GM21360 (cell line): ENCODE measurements around the gene CUEDC2.

ENCODE experiments used
- ATAC-seq: cut with Tn5 transposase; IDR thresholded peaks from one replicate; pipeline ENCODE4 v1.9.1; 2021; ENCODE audit warnings: mild to moderate bottlenecking, moderate library complexity; ENCODE audit not compliant: unreplicated experiment

Gene CUEDC2

DNA sequence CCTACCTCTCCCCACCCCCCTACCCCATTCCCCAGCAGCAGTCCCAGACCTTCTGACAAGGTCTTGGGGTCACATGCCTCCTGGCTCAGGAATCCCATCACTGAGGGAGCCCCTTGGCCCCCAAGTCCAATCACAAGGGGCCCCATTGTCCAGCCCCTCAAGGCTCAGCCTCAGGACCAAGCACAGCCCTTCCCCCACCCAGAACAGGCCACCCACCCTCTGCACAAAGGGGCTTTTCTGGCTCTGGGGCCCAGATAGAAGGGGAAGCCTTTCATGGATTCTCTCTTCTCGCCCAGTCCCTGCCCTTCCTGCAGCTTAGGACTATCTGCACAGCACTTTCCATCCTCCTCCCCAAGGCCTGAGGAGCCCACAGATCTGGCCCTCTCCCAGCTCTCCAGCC is 6.9 kb downstream of the CUEDC2 start:
- ATAC-seq: no peak

DNA sequence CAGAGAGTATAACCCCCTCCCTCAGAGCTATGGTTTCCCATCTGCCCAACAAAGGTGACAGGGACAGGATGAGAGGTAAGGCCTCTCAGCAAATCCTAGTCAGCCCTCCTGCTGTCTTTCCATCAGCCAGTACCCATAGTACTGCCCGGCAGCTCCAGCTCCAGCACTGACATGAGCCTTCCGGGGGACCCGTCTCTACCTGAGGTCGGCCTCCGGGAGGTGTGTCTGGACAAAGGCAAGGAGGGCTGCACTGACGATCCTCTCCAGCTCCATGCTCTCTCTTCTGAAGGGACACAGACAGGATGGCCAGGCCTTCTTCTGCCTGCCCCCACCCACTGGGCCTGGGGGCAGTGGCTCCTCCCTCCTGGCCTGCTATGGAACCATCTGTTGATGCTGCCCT is 7.5 kb downstream of the CUEDC2 start:
- no peak for ATAC-seq

DNA sequence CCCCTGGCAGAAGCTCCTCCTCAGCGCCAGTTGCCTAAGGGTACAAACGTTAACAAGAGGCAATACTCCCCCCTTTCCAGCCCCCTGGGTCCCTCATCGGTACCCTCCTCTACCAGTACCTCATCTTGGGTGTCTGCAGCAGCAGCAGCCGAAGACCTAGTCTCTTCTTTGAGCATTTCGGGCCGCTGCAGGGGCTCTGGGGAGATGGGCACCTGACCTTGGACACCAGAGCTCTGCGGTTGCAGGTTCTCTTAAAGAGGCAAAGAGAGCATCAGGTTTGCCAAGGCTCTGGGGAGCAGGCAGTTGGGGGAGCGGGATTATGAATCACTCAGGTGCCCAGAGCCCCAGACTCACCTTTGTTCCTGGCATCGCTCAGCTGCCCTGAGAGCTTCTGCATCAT is 8.2 kb downstream of the CUEDC2 start:
- no peak for ATAC-seq

DNA sequence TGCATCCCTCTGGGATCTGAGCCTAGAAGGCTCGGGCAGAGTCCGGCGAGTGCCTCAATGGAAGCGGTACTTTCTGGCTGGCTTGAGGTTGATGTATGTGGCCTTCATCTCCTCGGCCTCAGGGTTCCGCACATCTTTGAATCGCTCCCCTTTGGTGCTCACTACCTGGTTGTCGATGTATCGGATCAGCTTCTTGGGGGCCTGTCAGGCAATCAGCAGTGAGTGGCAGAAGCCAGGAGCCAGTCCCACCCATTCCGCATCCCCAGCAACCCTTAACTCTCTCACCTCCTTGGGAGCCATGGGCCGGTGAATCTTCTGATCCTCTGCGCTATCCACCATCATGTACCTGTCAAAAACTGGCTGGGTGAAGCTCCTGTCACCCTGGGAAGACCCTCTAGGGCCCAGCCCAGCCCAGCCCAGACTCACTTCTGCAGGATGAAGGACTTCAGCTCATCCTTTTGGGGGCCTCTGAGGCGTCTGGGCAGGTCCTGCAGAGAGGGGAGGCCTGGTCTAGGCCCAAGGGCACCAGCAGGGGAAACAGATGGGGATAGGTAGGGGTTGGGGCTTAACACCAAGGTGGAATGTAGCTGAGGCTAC is 8.9 kb downstream of the CUEDC2 start:
- no peak for ATAC-seq

DNA sequence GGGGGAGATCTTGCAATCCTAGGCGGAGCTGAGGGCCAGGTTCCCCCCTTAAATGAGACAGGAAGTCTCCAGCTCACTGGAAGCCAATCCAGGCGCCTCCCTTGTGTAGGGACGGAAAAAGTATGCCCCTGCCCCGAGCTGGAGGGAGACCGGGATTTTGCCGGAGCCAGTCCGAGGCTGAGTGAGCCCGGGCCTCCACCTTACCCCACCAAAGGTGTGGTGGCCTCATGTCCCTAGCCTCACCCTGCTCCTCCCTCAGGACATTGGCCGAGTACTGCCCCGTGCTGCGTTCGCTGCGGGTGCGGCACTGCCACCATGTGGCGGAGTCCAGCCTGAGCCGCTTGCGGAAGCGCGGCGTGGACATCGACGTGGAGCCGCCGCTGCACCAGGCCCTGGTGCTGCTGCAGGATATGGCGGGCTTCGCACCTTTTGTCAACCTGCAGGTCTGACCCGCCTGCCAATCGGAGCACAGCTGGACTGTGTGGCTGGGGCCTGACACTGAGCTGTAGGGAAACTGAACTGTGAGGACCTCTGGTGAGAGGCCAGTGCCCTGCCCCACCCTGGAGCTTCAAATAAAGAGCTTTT is 9.7 kb downstream of the CUEDC2 start:
- ATAC-seq: peak; percentile 31

DNA sequence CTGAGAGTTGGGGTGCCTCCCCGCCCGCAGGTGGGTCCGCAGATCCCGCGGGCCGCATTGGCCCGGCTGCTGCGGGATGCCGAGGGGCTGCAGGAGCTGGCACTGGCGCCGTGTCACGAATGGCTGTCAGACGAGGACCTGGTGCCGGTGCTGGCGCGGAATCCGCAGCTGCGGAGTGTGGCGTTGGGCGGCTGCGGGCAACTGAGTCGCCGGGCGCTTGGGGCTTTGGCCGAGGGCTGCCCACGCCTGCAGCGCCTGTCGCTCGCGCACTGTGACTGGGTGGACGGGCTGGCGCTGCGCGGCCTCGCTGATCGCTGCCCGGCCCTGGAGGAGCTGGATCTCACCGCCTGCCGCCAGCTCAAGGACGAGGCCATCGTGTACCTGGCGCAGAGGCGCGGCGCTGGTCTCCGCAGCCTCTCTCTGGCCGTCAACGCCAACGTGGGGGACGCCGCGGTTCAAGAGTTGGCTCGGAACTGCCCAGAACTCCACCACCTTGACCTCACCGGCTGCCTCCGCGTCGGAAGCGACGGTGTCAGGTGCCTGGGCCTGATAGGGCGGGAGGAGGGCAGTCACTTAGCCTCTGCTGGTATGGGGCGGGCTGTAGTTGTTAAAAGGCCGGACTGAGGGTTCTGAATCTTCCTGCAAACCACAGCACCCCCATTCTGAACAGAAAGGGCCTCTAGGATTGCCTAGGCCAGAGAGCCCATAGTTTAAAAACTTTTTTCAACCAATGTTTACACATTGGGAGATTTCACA is 10.4 kb downstream of the CUEDC2 start:
- ATAC-seq: no peak

DNA sequence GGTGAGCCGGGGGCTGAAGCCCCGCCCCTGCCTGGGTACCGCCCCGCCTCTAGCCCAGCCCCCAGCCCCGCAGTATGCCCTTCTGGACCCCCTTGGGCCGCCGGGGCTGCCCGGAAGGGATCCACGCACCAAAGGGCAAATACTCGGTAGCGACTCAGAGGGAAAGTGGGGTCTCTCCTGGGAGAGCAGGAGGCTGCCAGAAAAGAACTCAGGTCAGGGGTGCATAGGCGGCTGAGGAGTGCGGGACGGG is 10.9 kb downstream of the CUEDC2 start:
- no peak for ATAC-seq

DNA sequence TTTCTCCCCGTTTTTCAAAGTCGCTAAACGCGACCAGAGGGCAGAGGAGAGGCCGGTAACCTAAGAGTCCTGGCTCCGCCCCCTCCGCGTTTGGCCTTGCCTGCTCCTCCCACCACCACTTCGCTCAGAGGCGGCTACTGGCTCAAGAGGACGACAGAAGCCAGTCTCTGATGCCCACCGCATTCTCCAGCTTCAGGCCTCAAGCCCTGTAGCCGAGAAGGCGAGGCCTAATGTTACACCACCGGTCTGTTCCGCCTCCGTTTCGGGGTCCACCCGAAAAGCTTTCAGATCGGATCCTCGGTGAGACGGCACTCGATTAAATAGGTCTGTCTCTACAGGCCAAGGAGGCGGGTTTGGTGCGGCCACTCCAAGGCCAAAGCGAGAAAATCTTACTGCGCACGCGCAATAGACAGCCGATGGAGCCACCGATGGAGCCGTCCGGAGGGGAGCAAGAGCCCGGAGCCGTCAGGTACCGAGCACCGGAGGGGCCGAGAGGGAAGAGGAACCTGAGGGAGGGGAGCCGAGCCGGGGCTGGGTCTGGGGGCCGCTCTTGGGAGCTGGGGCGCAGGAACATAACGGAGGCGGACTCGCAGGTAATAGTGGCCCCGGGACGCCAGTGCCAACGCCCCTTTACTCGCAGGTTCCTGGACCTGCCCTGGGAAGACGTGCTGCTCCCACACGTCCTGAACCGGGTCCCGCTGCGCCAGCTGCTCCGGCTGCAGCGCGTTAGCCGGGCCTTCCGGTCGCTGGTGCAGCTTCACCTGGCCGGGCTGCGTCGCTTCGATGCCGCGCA is 11.5 kb downstream of the CUEDC2 start, which contains the start of gene FBXL15:
Gene FBXL15, plus strand, starts transcription at position 123 of the 793 bp plus-strand sequence. Its CDS starts 294 bp downstream, at position 417.
- peak; percentile 51 for ATAC-seq

DNA sequence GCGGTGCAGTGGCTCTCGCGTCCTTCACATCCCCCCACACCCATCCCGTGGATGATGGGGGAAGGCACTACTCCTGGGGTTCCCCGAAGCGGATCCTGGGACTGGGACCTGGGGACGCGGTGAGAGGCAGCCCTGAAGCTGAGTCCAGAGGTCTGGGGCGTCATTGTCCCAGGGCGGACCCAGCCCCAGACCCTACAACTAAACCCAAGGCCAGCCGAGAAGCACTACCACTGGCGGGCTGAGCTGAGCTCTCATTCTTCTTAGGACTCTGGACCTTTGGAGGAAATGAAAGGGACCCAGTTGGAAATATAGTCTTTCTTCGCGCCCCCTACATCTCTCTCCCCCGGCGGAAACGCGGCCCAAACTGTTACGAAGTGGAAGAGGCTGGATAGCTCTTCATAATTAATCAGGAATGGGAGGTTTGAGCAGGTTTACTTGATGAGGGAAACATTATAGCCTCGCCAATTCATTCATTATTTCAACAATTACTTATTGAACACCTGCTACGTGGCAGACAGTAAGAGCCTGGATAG is 12.1 kb downstream of the CUEDC2 start:
- ATAC-seq: no peak

DNA sequence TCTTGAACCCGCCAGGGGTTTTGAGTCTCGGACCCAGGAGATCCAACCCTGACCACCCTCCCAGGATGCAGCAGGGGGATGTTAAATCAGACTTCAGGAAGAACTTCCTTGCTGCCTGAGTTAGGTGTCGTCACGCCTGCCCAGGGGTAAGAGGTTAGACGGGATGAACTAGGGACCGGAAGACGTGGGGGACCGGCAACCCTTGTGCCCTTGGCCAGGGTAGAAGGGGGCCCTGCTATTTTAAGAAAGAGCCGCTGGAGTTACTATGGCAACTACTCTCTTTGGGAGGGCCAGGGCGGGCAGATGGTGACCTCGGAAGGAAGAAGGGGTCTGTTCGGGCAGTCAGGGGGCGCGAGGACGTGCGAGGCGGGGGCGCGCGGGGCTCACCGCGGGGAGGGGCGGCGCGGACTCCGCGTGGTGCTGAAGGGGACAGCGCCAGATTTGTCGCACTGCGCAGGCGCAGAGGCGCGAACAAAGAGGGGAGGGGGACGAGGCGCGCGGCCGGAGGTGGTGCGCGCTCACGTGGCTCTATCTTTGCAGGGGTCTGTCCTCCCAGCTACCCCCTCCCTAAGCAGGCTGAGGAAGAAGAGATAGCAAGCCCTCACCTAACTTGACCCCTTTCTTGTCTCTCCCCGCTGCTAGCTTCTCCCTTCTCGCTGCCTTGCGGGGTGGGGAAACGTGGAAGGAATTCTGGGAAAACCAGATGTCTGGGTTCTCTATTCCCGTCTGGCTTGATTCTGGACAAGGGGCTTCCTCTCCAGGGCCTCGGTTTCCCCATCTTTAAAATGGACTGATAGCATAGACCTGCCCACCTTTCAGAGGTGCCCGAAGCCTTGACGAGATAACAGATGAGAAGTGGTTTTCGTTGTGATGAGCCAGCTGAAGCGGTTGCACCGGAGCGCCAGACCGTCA is 12.8 kb downstream of the CUEDC2 start:
- ATAC-seq: no peak

DNA sequence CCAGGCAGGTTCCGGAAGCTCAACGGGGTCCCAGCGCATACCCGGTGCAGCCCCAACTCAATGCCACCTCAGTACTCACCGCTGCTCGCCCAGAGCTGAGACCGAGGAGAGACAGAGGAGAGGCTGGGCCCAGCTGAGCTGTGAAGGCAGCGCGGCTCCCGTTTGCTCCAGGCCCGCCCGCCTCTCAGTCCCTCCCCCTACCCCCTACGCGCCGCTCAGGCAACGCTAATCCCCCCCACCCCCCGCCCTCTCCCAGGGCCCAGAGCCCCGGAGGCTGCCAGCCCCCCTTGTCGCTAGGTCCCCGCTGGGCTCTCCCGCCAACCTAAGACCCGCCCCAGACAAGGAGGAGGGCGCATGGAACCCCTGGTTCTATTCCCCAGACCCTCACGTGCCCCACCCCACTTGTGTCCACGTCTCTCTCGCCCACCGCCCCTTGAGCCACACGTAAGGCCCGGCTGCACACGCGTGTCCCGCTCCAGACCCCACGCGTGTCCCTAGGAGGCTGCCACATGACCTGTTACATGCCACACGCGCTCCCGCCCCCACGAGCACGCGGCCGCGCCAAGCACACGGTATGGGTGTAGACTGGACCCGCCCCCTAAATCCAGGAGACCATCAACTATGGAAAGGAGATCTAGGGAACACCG is 13.6 kb downstream of the CUEDC2 start, which contains the start of gene PSD:
Gene PSD, minus strand, starts transcription at position 164 of the 647 bp plus-strand sequence. CDS start 1,747 bp downstream, outside the sequence.
- no peak for ATAC-seq

DNA sequence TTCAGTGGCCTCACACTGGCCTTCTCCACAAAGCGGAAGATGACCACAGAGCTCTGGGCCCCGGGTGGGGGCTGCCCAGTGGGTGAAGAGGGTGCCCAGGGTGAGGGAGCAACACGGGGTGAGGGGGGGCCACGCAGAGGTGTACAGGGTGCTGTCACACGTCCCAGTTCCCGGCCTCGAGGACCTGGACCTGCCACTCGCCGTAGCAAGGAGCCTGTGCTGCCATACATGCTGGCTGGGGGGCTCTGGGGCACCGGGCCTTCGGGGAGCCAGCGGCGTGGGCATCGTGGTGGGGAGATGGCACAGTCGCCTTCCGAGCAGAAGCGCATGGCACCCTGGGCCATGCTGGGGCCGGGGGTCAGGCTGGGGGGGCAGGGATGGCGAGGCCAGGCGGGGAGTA is 15.7 kb downstream of the CUEDC2 start:
- no peak for ATAC-seq

DNA sequence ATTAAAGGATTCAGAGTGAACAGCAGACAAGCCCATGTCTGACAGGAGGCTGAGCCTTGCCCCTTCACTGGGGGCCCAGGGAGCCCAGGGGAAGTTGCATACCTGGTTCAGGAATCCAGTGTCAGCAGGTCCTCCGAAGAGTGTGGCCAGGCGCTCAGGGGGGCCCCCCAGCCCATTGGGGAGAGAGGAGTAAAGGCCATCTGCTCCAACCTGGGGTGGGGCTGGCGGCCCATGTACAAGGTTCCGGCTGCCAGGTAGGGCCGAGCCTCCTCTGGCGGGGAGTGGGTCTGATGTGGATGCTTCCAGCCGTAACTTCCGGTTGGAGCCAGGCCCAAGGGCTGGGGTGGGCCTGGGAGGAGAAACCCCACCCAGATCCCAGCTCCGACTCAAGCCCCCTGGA is 16.1 kb downstream of the CUEDC2 start:
- ATAC-seq: no peak

DNA sequence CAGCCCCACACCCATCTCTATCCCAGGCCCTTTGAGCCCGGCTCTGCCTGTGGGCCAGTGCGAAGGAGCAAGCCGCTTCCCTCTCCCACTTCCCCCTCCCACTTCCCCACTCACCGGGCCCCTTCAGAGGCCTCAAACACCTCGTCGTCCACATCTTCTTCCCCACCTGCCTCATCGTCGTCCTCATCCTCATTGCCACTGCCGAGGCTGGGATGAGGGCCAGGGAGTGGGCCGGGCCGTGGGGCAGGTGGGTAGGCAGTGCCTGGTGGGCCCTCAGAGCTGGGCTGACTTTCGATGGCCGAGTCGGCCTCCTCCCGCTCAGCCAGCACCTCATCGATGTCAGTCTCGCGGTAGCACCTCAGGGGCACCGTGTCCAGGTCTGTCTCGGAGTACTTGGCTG is 17.6 kb downstream of the CUEDC2 start:
- no peak for ATAC-seq

DNA sequence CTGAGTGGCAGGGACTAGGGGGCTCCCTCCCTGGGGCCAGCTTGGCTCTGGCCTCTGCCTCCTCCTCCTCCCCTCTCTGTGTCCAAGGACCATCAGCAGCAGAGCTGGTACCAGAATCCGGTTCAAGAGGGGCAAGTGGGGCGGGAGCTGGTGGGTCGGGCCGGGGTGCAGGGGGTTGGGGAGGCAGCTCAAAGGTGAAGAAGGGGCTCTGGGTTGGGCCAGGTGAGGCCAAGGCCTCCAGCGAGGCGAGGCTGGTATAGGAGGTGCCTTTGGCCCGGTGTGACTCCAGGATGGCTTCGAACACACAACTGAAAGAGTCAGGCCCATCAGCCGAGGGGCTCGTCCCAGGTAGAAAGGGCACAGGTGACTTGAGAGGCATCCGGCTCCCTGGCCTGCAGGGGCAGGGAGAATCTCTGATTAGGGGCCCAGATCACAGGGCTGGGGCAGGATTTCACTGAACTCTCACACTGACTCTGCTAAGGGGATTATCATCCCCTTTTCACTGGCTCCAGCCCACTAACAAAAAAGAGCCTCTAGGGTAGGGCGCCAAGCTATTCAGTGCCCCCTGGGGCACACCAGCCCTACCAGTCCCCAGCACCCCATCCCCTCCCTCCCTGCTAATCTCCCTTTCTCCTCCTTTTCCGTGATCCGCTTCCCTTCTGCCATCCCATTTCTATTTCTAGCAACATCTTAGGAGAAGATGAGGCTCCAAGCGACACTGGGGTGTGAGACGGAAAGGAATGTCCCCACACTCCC is 18.4 kb downstream of the CUEDC2 start:
- no peak for ATAC-seq

DNA sequence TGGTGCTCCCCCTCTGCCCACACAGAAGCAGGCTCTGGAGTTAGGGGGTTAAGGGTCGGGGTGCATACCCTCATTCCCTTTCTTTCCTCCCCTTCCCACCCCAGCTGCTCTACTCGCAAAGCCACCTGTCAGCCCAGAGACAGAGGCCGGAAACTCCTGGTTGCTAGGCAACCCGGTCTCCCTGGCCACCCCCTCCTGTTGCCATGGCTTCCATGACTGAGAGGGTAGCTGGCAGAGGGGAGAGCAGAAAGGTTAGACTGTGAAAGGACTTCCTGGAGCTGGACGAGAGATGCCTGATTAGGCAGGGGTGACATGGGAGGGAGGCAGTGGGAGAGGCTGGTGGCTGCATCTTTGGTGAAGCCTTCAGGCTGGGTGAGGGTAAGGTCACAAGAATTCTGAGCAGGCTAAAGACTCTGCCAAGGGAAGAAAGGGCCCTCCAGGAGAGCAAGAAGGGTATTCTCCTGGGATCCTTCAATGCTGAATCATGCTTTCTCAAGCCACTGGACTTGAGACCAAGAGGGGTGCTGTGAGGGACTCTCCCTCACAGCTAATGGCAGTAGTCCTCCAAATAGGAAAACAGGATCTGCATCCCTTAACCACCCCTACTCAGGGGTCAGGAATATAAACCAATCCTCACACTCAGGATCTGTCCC is 19.2 kb downstream of the CUEDC2 start:
- ATAC-seq: no peak

DNA sequence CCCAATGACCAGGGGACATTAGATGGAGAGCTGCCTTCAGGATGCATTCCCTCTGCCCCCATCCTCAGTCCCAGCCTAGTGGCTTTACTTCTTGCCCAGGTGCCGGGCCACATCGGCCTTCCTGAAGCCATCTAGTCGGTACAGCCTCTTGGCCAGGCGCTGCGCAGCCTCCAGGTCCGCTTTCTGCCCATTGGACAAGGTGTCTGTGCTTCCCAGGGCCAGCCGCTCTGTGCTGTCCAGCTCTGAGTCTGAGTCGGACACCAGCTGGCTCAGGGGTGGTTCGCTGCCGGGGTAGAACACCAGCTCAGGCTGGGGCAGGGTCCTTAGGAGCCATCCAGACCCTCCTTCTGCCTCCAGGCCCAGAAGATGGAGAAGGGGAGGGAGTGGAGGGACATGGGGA is 20.1 kb downstream of the CUEDC2 start:
- ATAC-seq: no peak
